A172 (cell line): Measurements from ENCODE around the gene LY6G6C. TPM values are rescaled to one million over a fixed set of nuclear protein-coding genes. Genes with fewer than 3 reads are reported as not detected.

ENCODE experiments used
- DNase-seq: peaks from one replicate; pipeline ENCODE4 v3.0.0-alpha.2; 2015; ENCODE audit warnings: low spot score
- total RNA-seq: library from RNA; depleted of rRNA; stranded (reverse); fragments of >200 nt; shearing (Covaris generic); gene quantifications from 2 replicates; pipeline ENCODE4 v1.2.3, GENCODE V29; 2014; rRNA removed

Gene LY6G6C
- total RNA-seq: not detected in 2 replicates

- no peak for DNase-seq
Observed at GRCh38 chr6:31721351-31722020, at the start of gene LY6G6C. LY6G6C (minus strand) TSS chr6:31721746; CDS start chr6:31721679, 67 bp downstream.

- DNase-seq: no peak
Observed at GRCh38 chr6:31770860-31771259, 49.3 kb upstream of the LY6G6C start.

GRCh38 chr6:31769684-31770371 lies 48.3 kb upstream of the LY6G6C start:
- DNase-seq: peak; percentile 54

GRCh38 chr6:31768363-31769257 lies 47.1 kb upstream of the LY6G6C start:
- no peak for DNase-seq

GRCh38 chr6:31767096-31767645 lies 45.6 kb upstream of the LY6G6C start:
- DNase-seq: no peak

- DNase-seq: no peak
Observed at GRCh38 chr6:31765910-31766794, 44.6 kb upstream of the LY6G6C start.

GRCh38 chr6:31765559-31765909 lies 44.0 kb upstream of the LY6G6C start:
- no peak for DNase-seq

- DNase-seq: no peak
Observed at GRCh38 chr6:31764198-31764597, 42.7 kb upstream of the LY6G6C start.

GRCh38 chr6:31763619-31763940 lies 42.0 kb upstream of the LY6G6C start:
- peak; percentile 75 for DNase-seq

GRCh38 chr6:31762878-31763618 lies 41.5 kb upstream of the LY6G6C start:
- no peak for DNase-seq

GRCh38 chr6:31762356-31762755 lies 40.8 kb upstream of the LY6G6C start, which contains the start of gene SAPCD1:
SAPCD1 (plus strand) TSS chr6:31762656; CDS start chr6:31763055, 399 bp downstream.
- no peak for DNase-seq

- no peak for DNase-seq
Observed at GRCh38 chr6:31761343-31761742, 39.8 kb upstream of the LY6G6C start.

GRCh38 chr6:31760790-31761189 lies 39.2 kb upstream of the LY6G6C start:
- DNase-seq: no peak

GRCh38 chr6:31758281-31758680 lies 36.7 kb upstream of the LY6G6C start:
- no peak for DNase-seq

GRCh38 chr6:31752739-31753319 lies 31.3 kb upstream of the LY6G6C start:
- DNase-seq: peak; percentile 70

- peak; percentile 89 for DNase-seq
Observed at GRCh38 chr6:31750411-31751022, 29.0 kb upstream of the LY6G6C start.

GRCh38 chr6:31749301-31750036 lies 27.9 kb upstream of the LY6G6C start:
- no peak for DNase-seq

GRCh38 chr6:31744422-31744821 lies 22.9 kb upstream of the LY6G6C start:
- DNase-seq: no peak

- DNase-seq: no peak
Observed at GRCh38 chr6:31742894-31743293, 21.3 kb upstream of the LY6G6C start.
